AG09309 (cell line): Measurements from ENCODE around the gene DPH6.

ENCODE experiments used
- DNase-seq: peaks from one replicate; pipeline ENCODE4 v3.0.0-alpha.2; 2010; ENCODE audit warnings: low read depth
- H3K4me3 ChIP-seq: 2 replicates; pipeline ENCODE4 v1.5.1; 2011; ENCODE audit warnings: mild to moderate bottlenecking, low read depth, low read length, moderate library complexity; ENCODE audit not compliant: control insufficient read depth
- CTCF ChIP-seq: IDR thresholded peaks from 2 replicates; pipeline ENCODE4 v1.5.1; 2011; ENCODE audit warnings: mild to moderate bottlenecking, low read depth, low read length, inconsistent platforms; ENCODE audit not compliant: insufficient read depth, control insufficient read depth; ENCODE audit errors: missing control alignments

The DPH6 gene

DNA sequence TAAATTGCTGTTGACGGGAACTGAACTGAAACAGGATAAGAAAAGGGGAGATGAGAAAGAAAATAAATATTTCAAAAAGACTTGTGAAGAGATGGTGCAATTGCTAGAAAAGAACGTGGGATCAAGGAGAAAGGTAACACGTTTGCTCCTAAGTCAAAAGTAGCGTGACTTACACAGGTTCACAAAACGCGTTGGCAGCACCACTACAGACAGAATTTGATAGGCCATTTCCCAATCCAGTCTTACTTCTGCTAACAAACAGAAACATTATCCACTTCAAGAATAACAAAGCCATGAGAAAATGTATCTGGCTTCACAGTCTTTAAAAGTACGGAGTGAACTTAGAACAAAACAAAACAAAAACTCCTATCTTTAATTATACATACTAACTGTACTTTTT lies 75.5 kb downstream of the DPH6 start:
- H3K4me3 ChIP-seq: no peak overlapping the region
- DNase-seq: no peak
- TF ChIP-seq CTCF: no peak

GRCh38 chr15:35466476-35466875 lies 79.5 kb downstream of the DPH6 start:
- H3K4me3 ChIP-seq: no peak overlapping the region
- DNase-seq: no peak
- TF ChIP-seq CTCF: no peak

- TF ChIP-seq CTCF: no peak
- no peak overlapping the region for H3K4me3 ChIP-seq
- no peak for DNase-seq
These were observed 80.2 kb downstream of the DPH6 start for GRCh38 chr15:35465783-35466182.

- no peak for TF ChIP-seq CTCF
- H3K4me3 ChIP-seq: no peak overlapping the region
- no peak for DNase-seq
These were observed 85.3 kb downstream of the DPH6 start for GRCh38 chr15:35460616-35461015.

DNA sequence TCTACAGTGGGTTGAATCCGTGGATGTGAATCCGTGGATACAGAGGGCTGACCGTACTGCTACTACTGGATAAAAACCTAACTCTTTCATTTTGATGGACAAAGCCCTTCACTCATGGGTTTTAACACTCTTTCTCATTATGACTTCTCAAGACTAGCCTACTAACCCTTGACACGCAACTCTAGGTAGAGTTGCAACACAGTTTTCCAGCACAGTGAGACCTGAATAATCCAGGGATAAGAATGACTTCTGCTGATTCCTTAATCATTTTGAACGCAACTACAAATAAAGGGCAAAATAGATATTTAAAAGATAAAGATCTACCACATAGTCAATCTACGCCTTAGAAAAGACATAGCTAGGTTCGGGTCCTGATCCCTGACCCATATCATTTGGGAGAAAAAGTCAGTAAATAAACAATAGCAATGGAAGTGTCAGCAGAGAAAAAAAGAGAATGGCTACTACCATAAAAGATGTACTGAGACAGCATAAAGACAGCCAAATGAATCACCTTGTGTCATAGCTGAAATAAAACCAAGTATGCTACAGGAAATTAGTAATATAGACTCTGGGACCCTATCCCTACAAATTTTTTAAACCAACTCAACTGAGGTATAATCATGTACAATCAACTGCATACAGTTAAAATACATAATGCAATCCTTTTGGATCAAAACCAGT lies 87.6 kb downstream of the DPH6 start:
- no peak overlapping the region for H3K4me3 ChIP-seq
- TF ChIP-seq CTCF: no peak
- no peak for DNase-seq

GRCh38 chr15:35455201-35455600 lies 90.8 kb downstream of the DPH6 start:
- no peak for DNase-seq
- H3K4me3 ChIP-seq: no peak overlapping the region
- no peak for TF ChIP-seq CTCF
